Activated CD4-positive, alpha-beta T cell treated with anti-CD3 and anti-CD28 coated beads for 48 hours (primary cell): ENCODE data around the gene HSFY2.
"Not testable (repeated sequence)": the region's sequence is repeated elsewhere in the genome, so short reads cannot be mapped to it uniquely, and the experiment has no call there.

Experiments used
- DNase-seq: peaks from one replicate; pipeline ENCODE4 v3.0.0-alpha.2; 2020

The HSFY2 gene

GRCh38 chrY:18773635-18774034, at the start of gene HSFY2:
Gene HSFY2 (minus strand): TSS chrY:18773735. CDS start chrY:18773618, 117 bp downstream.
- not testable (repeated sequence) for DNase-seq

GRCh38 chrY:18815751-18816150, 42.2 kb upstream of the HSFY2 start:
- not testable (repeated sequence) for DNase-seq

- not testable (repeated sequence) for DNase-seq
Observed at GRCh38 chrY:18788757-18789406, 15.3 kb upstream of the HSFY2 start.

GRCh38 chrY:18754077-18754476, 19.5 kb downstream of the HSFY2 start:
- DNase-seq = not testable (repeated sequence)

- DNase-seq = not testable (repeated sequence)
Observed at GRCh38 chrY:18753133-18753815, 20.3 kb downstream of the HSFY2 start.

GRCh38 chrY:18723714-18724113, 49.8 kb downstream of the HSFY2 start:
- not testable (repeated sequence) for DNase-seq
